ENCODE results near the gene FHOD3. TPM values are rescaled to one million over a fixed set of nuclear protein-coding genes. Genes with fewer than 3 reads are reported as not detected.

Gene FHOD3
- total RNA-seq, 1 experiment from 2014 or later: 0.34 TPM

- intact Hi-C loops (cut with micrococcal nuclease; ENCODE audit: unreplicated experiment): no loop called here
- no peak overlapping the region for H3K4me3 ChIP-seq (ENCODE audit: low read depth, low read length, poor library complexity, severe bottlenecking)
- no peak for DNase-seq (ENCODE audit: low spot score)
- no peak overlapping the region for H3K27ac ChIP-seq (ENCODE audit: low read depth, low read length, poor library complexity, severe bottlenecking)
- POLR2A ChIA-PET (ENCODE audit: low non-redundant PET): no interaction called here
- BruUV-seq (replicated peaks): no TSS peak
- CTCF ChIA-PET: no interaction called here
- peaks cover 7% of the 10 kb centered on the region for H3K27me3 ChIP-seq (replicated peaks; ENCODE audit: insufficient read depth, low read depth, low read length, poor library complexity)
- no peaks in the 10 kb centered on the region for H3K4me1 ChIP-seq (ENCODE audit: insufficient read depth, low read length, poor library complexity, severe bottlenecking)
- no peak for TF ChIP-seq EZH2 (IDR thresholded peaks at IDR 0.05; ENCODE audit: borderline replicate concordance, low read depth, low read length, poor library complexity, severe bottlenecking)
- H3K9me3 ChIP-seq (ENCODE audit: low read depth, low read length, poor library complexity, severe bottlenecking): no peaks in the 10 kb centered on the region
- H3K36me3 ChIP-seq (ENCODE audit: insufficient read depth, low read length, poor library complexity, severe bottlenecking): no peaks in the 10 kb centered on the region
These were observed 80.7 kb downstream of the FHOD3 start for GRCh38 chr18:36378205-36378604.

DNA sequence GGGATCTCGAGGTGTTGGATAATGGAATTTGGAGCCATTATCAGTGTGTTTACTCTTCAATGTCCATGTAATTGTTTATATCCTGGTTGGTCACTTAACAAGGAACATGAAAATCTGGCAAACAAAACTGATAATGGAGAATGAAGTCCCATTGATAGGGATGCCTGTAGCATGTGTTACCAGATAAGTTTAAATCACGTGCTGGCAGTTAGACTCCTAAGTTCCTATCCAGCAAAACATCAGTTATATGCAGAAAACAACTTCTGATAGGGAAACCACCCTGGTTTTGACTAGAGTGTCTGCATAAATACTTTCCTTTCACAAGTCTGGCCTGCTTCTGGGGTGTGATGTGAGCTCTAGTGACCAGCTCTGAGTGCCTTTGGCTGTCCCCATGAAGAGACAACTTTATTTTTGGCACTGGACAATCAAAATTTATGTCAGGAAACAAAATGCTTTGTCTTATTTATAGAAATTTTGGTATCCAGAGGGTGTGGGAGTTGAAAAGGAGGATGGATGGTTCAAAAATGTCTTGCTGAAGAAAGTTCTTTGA is 82.0 kb downstream of the FHOD3 start:
- ChIA-PET POLR2A (ENCODE audit: low non-redundant PET) (no interaction called here), CTCF (no interaction called here)
- no peak for DNase-seq (ENCODE audit: low spot score)
- H3K9me3 ChIP-seq (ENCODE audit: low read depth, low read length, poor library complexity, severe bottlenecking): no peaks in the 10 kb centered on the region
- peaks cover 6% of the 10 kb centered on the region for H3K27me3 ChIP-seq (replicated peaks; ENCODE audit: insufficient read depth, low read depth, low read length, poor library complexity)
- H3K4me3 ChIP-seq (ENCODE audit: low read depth, low read length, poor library complexity, severe bottlenecking): no peak overlapping the region
- H3K36me3 ChIP-seq (ENCODE audit: insufficient read depth, low read length, poor library complexity, severe bottlenecking): no peaks in the 10 kb centered on the region
- intact Hi-C loops (cut with micrococcal nuclease; ENCODE audit: unreplicated experiment): no loop called here
- BruUV-seq (replicated peaks): no TSS peak
- TF ChIP-seq CTCF (conservative IDR thresholded peaks at IDR 0.05; ENCODE audit: low read depth, low read length): no peak
- TF ChIP-seq EZH2 (IDR thresholded peaks at IDR 0.05; ENCODE audit: borderline replicate concordance, low read depth, low read length, poor library complexity, severe bottlenecking): no peak
- H3K27ac ChIP-seq (ENCODE audit: low read depth, low read length, poor library complexity, severe bottlenecking): no peak overlapping the region
- H3K4me1 ChIP-seq (ENCODE audit: insufficient read depth, low read length, poor library complexity, severe bottlenecking): no peaks in the 10 kb centered on the region

DNA sequence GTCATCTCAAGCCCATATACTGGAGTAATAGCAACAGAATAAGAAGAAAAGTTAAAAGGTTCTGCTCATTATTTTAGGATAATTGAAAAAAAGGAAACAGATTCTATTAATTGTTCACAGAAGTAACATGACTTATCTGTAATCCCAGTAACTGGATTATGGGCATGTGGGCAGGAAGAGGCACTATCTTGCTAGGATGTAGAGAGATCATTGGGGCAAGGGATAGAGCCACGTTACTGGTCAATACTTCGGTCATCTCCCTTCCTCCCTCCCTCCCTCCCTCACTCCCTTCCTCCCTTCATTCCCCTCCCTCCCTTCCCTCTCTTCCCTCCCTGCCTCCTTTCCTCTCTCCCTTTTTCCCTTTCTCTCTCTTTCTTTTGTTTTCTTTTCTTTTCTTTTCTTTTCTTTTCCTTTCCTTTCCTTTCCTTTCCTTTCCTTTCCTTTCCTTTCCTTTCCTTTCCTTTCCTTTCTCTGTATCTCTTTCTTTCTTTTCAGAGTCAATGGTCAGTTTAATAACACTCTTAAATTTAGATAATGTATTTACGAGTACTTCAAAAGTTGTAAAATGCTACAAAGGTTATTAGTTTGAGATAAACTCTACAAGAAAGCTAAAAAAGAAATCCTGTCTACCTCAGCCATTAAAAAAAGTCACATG is 82.8 kb downstream of the FHOD3 start:
- no peaks in the 10 kb centered on the region for H3K4me1 ChIP-seq (ENCODE audit: insufficient read depth, low read length, poor library complexity, severe bottlenecking)
- no peaks in the 10 kb centered on the region for H3K9me3 ChIP-seq (ENCODE audit: low read depth, low read length, poor library complexity, severe bottlenecking)
- peaks cover 1% of the 10 kb centered on the region for H3K27me3 ChIP-seq (replicated peaks; ENCODE audit: insufficient read depth, low read depth, low read length, poor library complexity)
- TF ChIP-seq EZH2 (IDR thresholded peaks at IDR 0.05; ENCODE audit: borderline replicate concordance, low read depth, low read length, poor library complexity, severe bottlenecking): no peak
- no peak for TF ChIP-seq CTCF (conservative IDR thresholded peaks at IDR 0.05; ENCODE audit: low read depth, low read length)
- DNase-seq (ENCODE audit: low spot score): no peak
- H3K4me3 ChIP-seq (ENCODE audit: low read depth, low read length, poor library complexity, severe bottlenecking): no peak overlapping the region
- BruUV-seq (replicated peaks): no TSS peak
- H3K36me3 ChIP-seq (ENCODE audit: insufficient read depth, low read length, poor library complexity, severe bottlenecking): no peaks in the 10 kb centered on the region
- CTCF ChIA-PET: no interaction called here
- no peak overlapping the region for H3K27ac ChIP-seq (ENCODE audit: low read depth, low read length, poor library complexity, severe bottlenecking)
- POLR2A ChIA-PET (ENCODE audit: low non-redundant PET): no interaction called here
- intact Hi-C loops (cut with micrococcal nuclease; ENCODE audit: unreplicated experiment): no loop called here

GRCh38 chr18:36381075-36381474 is 83.6 kb downstream of the FHOD3 start:
- POLR2A ChIA-PET (ENCODE audit: low non-redundant PET): no interaction called here

More at GRCh38 chr18:36381075-36381474, 83.6 kb downstream of the FHOD3 start:
- intact Hi-C loops (cut with micrococcal nuclease; ENCODE audit: unreplicated experiment): no loop called here
- CTCF ChIA-PET: no interaction called here
- Histone ChIP-seq H3K36me3 (ENCODE audit: insufficient read depth, low read length, poor library complexity, severe bottlenecking) (no peaks in the 10 kb centered on the region), H3K27ac (ENCODE audit: low read depth, low read length, poor library complexity, severe bottlenecking) (no peak overlapping the region), H3K9me3 (ENCODE audit: low read depth, low read length, poor library complexity, severe bottlenecking) (no peaks in the 10 kb centered on the region), H3K4me3 (ENCODE audit: low read depth, low read length, poor library complexity, severe bottlenecking) (no peak overlapping the region), H3K4me1 (ENCODE audit: insufficient read depth, low read length, poor library complexity, severe bottlenecking) (no peaks in the 10 kb centered on the region), H3K27me3 (replicated peaks; ENCODE audit: insufficient read depth, low read depth, low read length, poor library complexity) (no peaks in the 10 kb centered on the region)
- DNase-seq (ENCODE audit: low spot score): no peak
- TF ChIP-seq EZH2 (IDR thresholded peaks at IDR 0.05; ENCODE audit: borderline replicate concordance, low read depth, low read length, poor library complexity, severe bottlenecking) (no peak), CTCF (conservative IDR thresholded peaks at IDR 0.05; ENCODE audit: low read depth, low read length) (no peak)
- no TSS peak for BruUV-seq (replicated peaks)

Data from A673 (cell line).